GM23248 (cell line): ENCODE results near the gene CCDC85C.

ENCODE experiments used
- EZH2 ChIP-seq: fragments of 200-600 bp; sonication (generic); IDR thresholded peaks from 2 replicates; pipeline ENCODE4 v1.6.1; 2018; ENCODE audit warnings: antibody characterized with exemption, mild to moderate bottlenecking; ENCODE audit not compliant: insufficient read depth, poor library complexity, severe bottlenecking
- EZH2phosphoT487 ChIP-seq: fragments of 200-600 bp; sonication (generic); IDR thresholded peaks from 2 replicates; pipeline ENCODE4 v1.6.1; 2018; ENCODE audit warnings: antibody characterized with exemption, moderate library complexity, mild to moderate bottlenecking, low read depth; ENCODE audit not compliant: insufficient read depth

GRCh38 chr14:99468836-99469592 is 135.0 kb downstream of the CCDC85C start:
- TF ChIP-seq EZH2, result no peak
- no peak for TF ChIP-seq EZH2phosphoT487
